Tibial artery (tissue), 4 donors: ENCODE results near the gene NEDD9.

Experiments used
- DNase-seq, 2 donors: peaks; one replicate each; pipeline ENCODE4 v3.0.0-alpha.2; 2019
- H3K27ac ChIP-seq, 2 donors: fragments of 200-600 bp; sonication (generic) in 1 of 2; 1 replicate in 1 of 2; 2 replicates in 1 of 2; pipeline ENCODE4 v1.5.1; 2018 to 2019; ENCODE audit warnings: mild to moderate bottlenecking in 1 of 2
- H3K27me3 ChIP-seq, 2 donors: fragments of 200-600 bp; sonication (generic) in 1 of 2; one replicate each; pipeline versions ENCODE4 v1.5.1 to v1.6.0; 2016 to 2019
- H3K36me3 ChIP-seq, 3 donors: fragments of 200-600 bp; sonication (generic) in 2 of 3; one replicate each; pipeline ENCODE4 v1.5.1; 2016 to 2019; ENCODE audit warnings: mild to moderate bottlenecking in 2 of 3
- H3K4me1 ChIP-seq, 4 donors: fragments of 200-600 bp; sonication (generic) in 2 of 4; 1 replicate in 3 of 4; 2 replicates in 1 of 4; pipeline ENCODE4 v1.5.1; 2016 to 2019
- H3K4me3 ChIP-seq, 2 donors: fragments of 200-600 bp; sonication (generic) in 1 of 2; 1 replicate in 1 of 2; 2 replicates in 1 of 2; pipeline ENCODE4 v1.5.1; 2018 to 2019; ENCODE audit warnings: mild to moderate bottlenecking in 2 of 2
- H3K9me3 ChIP-seq, 3 donors: fragments of 200-600 bp; sonication (generic) in 1 of 3; one replicate each; pipeline ENCODE4 v1.5.1; 2016 to 2019
- CTCF ChIP-seq, 2 experiments: fragments of 200-600 bp in 1 of 2; fragments of 450-650 bp in 1 of 2; IDR thresholded peaks; one replicate each; pipeline ENCODE4 v1.5.1; 2017 to 2019; ENCODE audit warnings: antibody characterized with exemption in 2 of 2, mild to moderate bottlenecking in 1 of 2, moderate library complexity in 1 of 2
- intact Hi-C: fragments of 100-400 bp; cut with DNase I; formaldehyde crosslinking; loops from one replicate; pipeline ENCODE4 v1.15.0; 2023; ENCODE audit warnings: low total_unique reads

Gene NEDD9

GRCh38 chr6:11204005-11204399 lies 28.5 kb downstream of the NEDD9 start:
- no peak for TF ChIP-seq CTCF (IDR thresholded peaks at IDR 0.05)
- H3K4me3 ChIP-seq = no peak overlapping the region
- no peak overlapping the region for H3K27ac ChIP-seq
- H3K9me3 ChIP-seq = no peaks in the 10 kb centered on the region
- DNase-seq = no peak
- intact Hi-C loops = no loop called here
- H3K27me3 ChIP-seq = no peaks in the 10 kb centered on the region
- H3K36me3 ChIP-seq = peaks cover 0 to 26% (median 6%) of the 10 kb centered on the region in 3 donors
- peaks cover 0 to 93% (median 37%) of the 10 kb centered on the region in 4 donors for H3K4me1 ChIP-seq

GRCh38 chr6:11203306-11204004 lies 29.0 kb downstream of the NEDD9 start:
- Histone ChIP-seq H3K4me1 (peaks cover 0 to 93% (median 37%) of the 10 kb centered on the region in 4 donors), H3K27me3 (no peaks in the 10 kb centered on the region), H3K9me3 (no peaks in the 10 kb centered on the region), H3K36me3 (peaks cover 0 to 31% (median 6%) of the 10 kb centered on the region in 3 donors), H3K27ac (peak overlapping the region in 1 of 2 donors; percentile 31), H3K4me3 (no peak overlapping the region)
- no peak for DNase-seq
- no peak for TF ChIP-seq CTCF (IDR thresholded peaks at IDR 0.05)
- intact Hi-C loops = no loop called here

- Histone ChIP-seq H3K27me3 (no peaks in the 10 kb centered on the region), H3K36me3 (peaks cover 0 to 38% (median 6%) of the 10 kb centered on the region in 3 donors), H3K27ac (peak overlapping the region in 1 of 2 donors; percentile 31), H3K9me3 (no peaks in the 10 kb centered on the region), H3K4me1 (peaks cover 0 to 93% (median 39%) of the 10 kb centered on the region in 4 donors), H3K4me3 (no peak overlapping the region)
- TF ChIP-seq CTCF (IDR thresholded peaks at IDR 0.05) = no peak
- intact Hi-C loops = no loop called here
- no peak for DNase-seq
Observed at GRCh38 chr6:11202513-11203305, 29.8 kb downstream of the NEDD9 start.

- Histone ChIP-seq H3K36me3 (peaks cover 0 to 40% (median 6%) of the 10 kb centered on the region in 3 donors), H3K27ac (peak overlapping the region in 1 of 2 donors; percentile 31), H3K9me3 (no peaks in the 10 kb centered on the region), H3K27me3 (no peaks in the 10 kb centered on the region), H3K4me1 (peaks cover 0 to 93% (median 43%) of the 10 kb centered on the region in 4 donors), H3K4me3 (no peak overlapping the region)
- DNase-seq = no peak
- intact Hi-C loops = no loop called here
- TF ChIP-seq CTCF (IDR thresholded peaks at IDR 0.05) = no peak
Observed at GRCh38 chr6:11201772-11202512, 30.5 kb downstream of the NEDD9 start.

- H3K27ac ChIP-seq = no peak overlapping the region
- peaks cover 0 to 93% (median 45%) of the 10 kb centered on the region in 4 donors for H3K4me1 ChIP-seq
Observed at GRCh38 chr6:11201015-11201414, 31.5 kb downstream of the NEDD9 start.

More at GRCh38 chr6:11201015-11201414, 31.5 kb downstream of the NEDD9 start:
- H3K9me3 ChIP-seq = no peaks in the 10 kb centered on the region
- intact Hi-C loops = no loop called here
- H3K27me3 ChIP-seq = no peaks in the 10 kb centered on the region
- TF ChIP-seq CTCF (IDR thresholded peaks at IDR 0.05) = no peak
- DNase-seq = no peak
- H3K4me3 ChIP-seq = no peak overlapping the region
- peaks cover 0 to 40% (median 6%) of the 10 kb centered on the region in 3 donors for H3K36me3 ChIP-seq
